HCT116 (cell line): Measurements from ENCODE around the gene PRR12. TPM values are rescaled to one million over a fixed set of nuclear protein-coding genes. Genes with fewer than 3 reads are reported as not detected.
A peak's percentile ranks its signal among the peaks of the same experiment; 100 is the strongest.

Experiments
- ATAC-seq: fragments of 200-7000 bp; cut with Tn5 transposase; 2 replicates; pipeline ENCODE4 v1.9.1; 2020; ENCODE audit warnings: mild to moderate bottlenecking, moderate library complexity
- BruUV-seq: library from RNA; stranded (reverse); fragments of 400-500 nt; replicated peaks from 2 replicates; lab custom pipeline; 2021; lab: Mats Ljungman, UMichigan
- CTCF ChIA-PET: fragments of 300-600 bp; sonication (Branson Sonifier 250); formaldehyde crosslinking; loops from one replicate; lab custom pipeline; 2021; ENCODE audit warnings: antibody characterized with exemption; lab: Charles Lee
- POLR2A ChIA-PET: fragments of 300-600, 350-600 bp; sonication (Branson Sonifier 250); formaldehyde crosslinking; loops from one replicate; lab custom pipeline; 2021; ENCODE audit warnings: antibody characterized with exemption; lab: Charles Lee
- RAD21 ChIA-PET, 2 experiments: fragments of 300-600 bp; sonication (Branson Sonifier 250); formaldehyde crosslinking; loops; one replicate each; lab custom pipeline; 2023; ENCODE audit warnings: low total read pairs in 2 of 2; ENCODE audit not compliant: uncharacterized antibody in 2 of 2, unreplicated experiment in 2 of 2, low non-redundant PET in 1 of 2; lab: Charles Lee
- DNase-seq: peaks from one replicate; pipeline ENCODE4 v3.0.0-alpha.2; 2010; ENCODE audit warnings: low read depth, low spot score
- H2AFZ ChIP-seq: fragments of 200-600 bp; shearing (Covaris generic), sonication (generic); 2 replicates; pipeline ENCODE4 v1.6.1; 2017; ENCODE audit warnings: low read depth, mixed run types, mixed read lengths, antibody characterized with exemption, low read length; ENCODE audit not compliant: poor library complexity, severe bottlenecking
- H3K27ac ChIP-seq: 2 replicates; pipeline ENCODE4 v1.5.1; 2012; ENCODE audit warnings: low read depth, low read length
- H3K27me3 ChIP-seq: fragments of 200-600 bp; sonication (generic); 2 replicates; pipeline ENCODE4 v1.6.1; 2016; ENCODE audit warnings: mixed run types, low read length, mixed read lengths; ENCODE audit not compliant: insufficient read depth
- H3K36me3 ChIP-seq, 2 experiments: fragments of 200-500 bp in 1 of 2; fragments of 200-600 bp in 1 of 2; sonication (Bioruptor generic) in 1 of 2; sonication (generic) in 1 of 2; 2 replicates each; pipeline versions ENCODE4 v1.5.1 to v1.6.1; 2014 to 2016; ENCODE audit warnings: low read length in 2 of 2, inconsistent platforms in 1 of 2, mixed read lengths in 1 of 2, mixed run types in 1 of 2; ENCODE audit not compliant: insufficient read depth in 2 of 2, control insufficient read depth in 1 of 2
- H3K4me1 ChIP-seq, 2 experiments: fragments of 200-600 bp in 1 of 2; sonication (generic) in 1 of 2; 2 replicates each; pipeline versions ENCODE4 v1.5.1 to v1.6.1; 2012 to 2017; ENCODE audit warnings: low read length in 2 of 2, inconsistent platforms in 1 of 2, mild to moderate bottlenecking in 1 of 2, mixed read lengths in 1 of 2, mixed run types in 1 of 2, moderate library complexity in 1 of 2; ENCODE audit not compliant: insufficient read depth in 2 of 2, control insufficient read depth in 1 of 2
- H3K4me2 ChIP-seq: fragments of 200-600 bp; sonication (generic); 2 replicates; pipeline ENCODE4 v1.6.1; 2017; ENCODE audit warnings: mixed run types, low read length, mixed read lengths
- H3K4me3 ChIP-seq, 2 experiments: fragments of 200-600 bp in 1 of 2; sonication (generic) in 1 of 2; replicated peaks in 1 of 2; 2 replicates each; pipeline ENCODE4 v1.5.1; 2011 to 2016; ENCODE audit warnings: low read length in 2 of 2, control low read depth in 1 of 2, low read depth in 1 of 2, mild to moderate bottlenecking in 1 of 2, mixed read lengths in 1 of 2, mixed run types in 1 of 2
- H3K79me2 ChIP-seq: fragments of 200-600 bp; sonication (generic); 2 replicates; pipeline ENCODE4 v1.6.1; 2017; ENCODE audit warnings: mild to moderate bottlenecking, mixed run types, low read length, moderate library complexity, mixed read lengths; ENCODE audit not compliant: insufficient read depth
- H3K9ac ChIP-seq: fragments of 200-600 bp; sonication (generic); 2 replicates; pipeline ENCODE4 v1.6.1; 2016; ENCODE audit warnings: low read length, mixed read lengths
- H3K9me2 ChIP-seq: fragments of 200-600 bp; sonication (generic), shearing (Covaris generic); 2 replicates; pipeline ENCODE4 v1.6.1; 2017; ENCODE audit warnings: mixed run types, mild to moderate bottlenecking, moderate library complexity; ENCODE audit not compliant: insufficient read depth
- H3K9me3 ChIP-seq, 2 experiments: fragments of 200-500 bp in 1 of 2; fragments of 200-600 bp in 1 of 2; sonication (Bioruptor generic) in 1 of 2; sonication (generic) in 1 of 2; 2 replicates each; pipeline ENCODE4 v1.6.1; 2014 to 2017; ENCODE audit warnings: low read length in 2 of 2, mixed read lengths in 2 of 2, inconsistent platforms in 1 of 2, low read depth in 1 of 2, mild to moderate bottlenecking in 1 of 2, mixed run types in 1 of 2, moderate library complexity in 1 of 2; ENCODE audit not compliant: control insufficient read depth in 1 of 2, insufficient read depth in 1 of 2
- H4K20me1 ChIP-seq: fragments of 200-600 bp; sonication (generic), shearing (Covaris generic); 2 replicates; pipeline ENCODE4 v1.6.1; 2017; ENCODE audit warnings: mixed run types, mild to moderate bottlenecking, moderate library complexity; ENCODE audit not compliant: insufficient read depth
- CBX3 ChIP-seq: IDR thresholded peaks from 2 replicates; pipeline ENCODE4 v1.6.1; 2012; ENCODE audit warnings: low read depth
- CEBPB ChIP-seq: IDR thresholded peaks from 2 replicates; pipeline ENCODE4 v1.6.1; 2012; ENCODE audit warnings: low read depth
- EGR1 ChIP-seq: IDR thresholded peaks from 2 replicates; pipeline ENCODE4 v1.6.1; 2012; ENCODE audit warnings: low read depth
- ELF1 ChIP-seq: IDR thresholded peaks from 2 replicates; pipeline ENCODE4 v1.6.1; 2012; ENCODE audit warnings: low read depth, borderline replicate concordance
- EZH2phosphoT487 ChIP-seq: fragments of 200-600 bp; IDR thresholded peaks from 2 replicates; pipeline ENCODE4 v1.6.1; 2018; ENCODE audit warnings: antibody characterized with exemption, borderline replicate concordance
- FOSL1 ChIP-seq: IDR thresholded peaks from 2 replicates; pipeline ENCODE4 v1.6.1; 2012; ENCODE audit warnings: low read depth
- JUND ChIP-seq: IDR thresholded peaks from 2 replicates; pipeline ENCODE4 v1.6.1; 2012
- POLR2A ChIP-seq: IDR thresholded peaks from 2 replicates; pipeline ENCODE4 v1.7.0; 2011; ENCODE audit warnings: borderline replicate concordance; ENCODE audit not compliant: insufficient read depth, insufficient read length; ENCODE audit errors: extremely low read depth
- POLR2AphosphoS5 ChIP-seq: IDR thresholded peaks from 2 replicates; pipeline ENCODE4 v1.6.1; 2011; ENCODE audit warnings: mild to moderate bottlenecking, low read depth, low read length, moderate library complexity
- RAD21 ChIP-seq: IDR thresholded peaks from 2 replicates; pipeline ENCODE4 v1.6.1; 2012; ENCODE audit warnings: low read depth, mild to moderate bottlenecking
- REST ChIP-seq: IDR thresholded peaks from 2 replicates; pipeline ENCODE4 v1.6.1; 2012; ENCODE audit warnings: low read depth
- SIN3A ChIP-seq: IDR thresholded peaks from 2 replicates; pipeline ENCODE4 v1.6.1; 2012; ENCODE audit warnings: low read depth
- SP1 ChIP-seq: IDR thresholded peaks from 2 replicates; pipeline ENCODE4 v1.6.1; 2012; ENCODE audit warnings: low read depth
- SRF ChIP-seq: IDR thresholded peaks from 2 replicates; pipeline ENCODE4 v1.6.1; 2012; ENCODE audit warnings: low read depth
- TCF7L2 ChIP-seq: IDR thresholded peaks from 2 replicates; pipeline ENCODE4 v1.7.0; 2011; ENCODE audit warnings: borderline replicate concordance, inconsistent platforms; ENCODE audit not compliant: insufficient read depth, insufficient read length; ENCODE audit errors: extremely low read depth
- YY1 ChIP-seq: IDR thresholded peaks from 2 replicates; pipeline ENCODE4 v1.6.1; 2011; ENCODE audit warnings: low read length, low read depth, moderate library complexity, mild to moderate bottlenecking; ENCODE audit not compliant: insufficient replicate concordance; ENCODE audit errors: extremely low read depth
- ZBTB33 ChIP-seq: IDR thresholded peaks from 2 replicates; pipeline ENCODE4 v1.6.1; 2011; ENCODE audit warnings: mild to moderate bottlenecking, low read length, moderate library complexity; ENCODE audit not compliant: insufficient replicate concordance; ENCODE audit errors: extremely low read depth
- ZFX ChIP-seq: fragments of 450-650 bp; IDR thresholded peaks from 2 replicates; pipeline ENCODE4 v1.6.1; 2017
- ZNF274 ChIP-seq: fragments of 200-500 bp; sonication (Bioruptor generic); IDR thresholded peaks from 2 replicates; pipeline ENCODE4 v1.6.1; 2014; ENCODE audit warnings: mild to moderate bottlenecking, low read depth, low read length, inconsistent platforms
- intact Hi-C: fragments of 100-400 bp; cut with micrococcal nuclease; formaldehyde crosslinking; loops from 2 replicates; pipeline ENCODE4 v1.10.0; 2022
- total RNA-seq: library from RNA; stranded (reverse); gene quantifications from one replicate; pipeline ENCODE4 v1.2.1, GENCODE V29; 2021; ENCODE audit not compliant: unreplicated experiment
- TF ChIP-seq, protein P1 (sequence below): IDR thresholded peaks from 2 replicates; pipeline ENCODE4 v1.6.1; 2012
- TF ChIP-seq, protein P2 (sequence below): IDR thresholded peaks from 2 replicates; pipeline ENCODE4 v1.6.1; 2012

PRR12 gene
- total RNA-seq, 1 experiment from 2014 or later = 26.9 TPM

DNA sequence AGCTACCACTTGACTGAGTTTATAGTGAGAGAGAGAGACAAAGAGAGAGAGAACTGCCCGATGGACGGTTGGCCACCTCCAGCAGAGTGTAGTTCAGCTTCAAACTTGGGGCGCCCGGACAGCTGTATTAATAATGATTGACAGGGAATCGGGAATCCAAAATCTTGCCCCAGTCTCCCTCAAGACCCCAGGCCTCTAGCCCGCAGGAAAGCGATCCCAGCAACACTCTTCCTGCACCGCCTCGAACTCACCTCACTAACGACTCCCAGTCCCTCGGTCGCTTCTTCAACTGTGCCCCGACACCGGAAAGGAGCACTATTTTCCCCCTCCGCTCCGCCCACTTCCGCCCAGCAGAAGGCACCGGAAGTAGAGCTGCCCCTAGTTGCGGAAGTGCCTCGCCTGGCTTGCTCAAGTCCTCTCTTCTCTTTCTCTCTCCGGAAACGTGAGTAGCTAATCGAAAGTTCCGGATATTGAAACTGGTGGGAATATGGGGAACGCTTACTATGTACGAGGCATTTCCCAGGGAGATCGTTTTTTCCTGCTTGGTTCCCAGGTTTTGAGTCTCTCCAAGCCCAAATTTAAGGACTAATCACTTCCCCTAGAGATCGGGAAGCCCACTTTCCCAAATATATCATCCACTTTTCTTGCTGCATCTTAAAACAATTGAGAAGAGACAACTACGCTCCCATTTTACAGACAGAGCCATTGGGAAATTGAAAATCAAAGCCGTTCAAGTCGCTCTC, 10.5 kb upstream of the PRR12 start, which contains the start of gene NOSIP:
Gene NOSIP (minus strand): TSS at position 293 of the 743 bp plus-strand sequence. CDS start 19,865 bp downstream, outside the sequence.
- ATAC-seq = peak; percentile 85
- H3K36me3 ChIP-seq = peaks cover 2 to 4% of the 10 kb centered on the region in 2 experiments; a peak in 1 of 4 replicates
- CTCF ChIA-PET = interaction anchor here (1.0 to 4.0 kb wide), 4 partner anchors 10 to 101 kb away, joined by 3 to 22 read pairs (median 3); no protein-coding TSS in a partner anchor
- peak within 1 kb of the TSS; percentile 77 for H2AFZ ChIP-seq
- H3K79me2 ChIP-seq = peaks cover 47% of the 10 kb centered on the region
- H3K27me3 ChIP-seq = no peaks in the 10 kb centered on the region
- BruUV-seq = no TSS peak
- intact Hi-C loops = loop anchor here (2.0 kb wide), 1 partner anchor 60 kb away; the partner anchor contains the start of gene RRAS
- H3K9ac ChIP-seq = peak within 1 kb of the TSS; percentile 91
- peak within 1 kb of the TSS; percentile 97 for H3K4me2 ChIP-seq
- H3K4me1 ChIP-seq = peaks cover 18 to 50% of the 10 kb centered on the region in 2 experiments
- H3K9me2 ChIP-seq = no peaks in the 10 kb centered on the region
- POLR2A ChIA-PET = interaction anchor here (0.7 to 3.3 kb wide), 9 partner anchors 9 to 96 kb away, joined by 3 to 24 read pairs (median 7); partner anchors contain the start of genes PRMT1, PRR12, RPS11 and RRAS
- H3K27ac ChIP-seq = peak within 1 kb of the TSS; percentile 56
- H3K9me3 ChIP-seq = no peaks in the 10 kb centered on the region
- H4K20me1 ChIP-seq = no peaks in the 10 kb centered on the region
- DNase-seq = peak; percentile 95
- peak within 1 kb of the TSS; percentile 86 to 99 for H3K4me3 ChIP-seq
- RAD21 ChIA-PET = interaction anchor here in 1 of 2 experiments (1.0 to 1.1 kb wide), 2 partner anchors 10 to 13 kb away, joined by 3 to 4 read pairs; partner anchors contain the start of gene PRR12
- TF ChIP-seq CEBPB = no peak
- peak; percentile 100 for TF ChIP-seq POLR2AphosphoS5
- TF ChIP-seq REST = no peak
- TF ChIP-seq JUND = no peak
- peak; percentile 97 for TF ChIP-seq CBX3
- peak; percentile 40 for TF ChIP-seq TCF7L2
- TF ChIP-seq, protein P1, sequence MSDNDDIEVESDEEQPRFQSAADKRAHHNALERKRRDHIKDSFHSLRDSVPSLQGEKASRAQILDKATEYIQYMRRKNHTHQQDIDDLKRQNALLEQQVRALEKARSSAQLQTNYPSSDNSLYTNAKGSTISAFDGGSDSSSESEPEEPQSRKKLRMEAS = peak; percentile 88
- peak; percentile 94 for TF ChIP-seq SRF
- TF ChIP-seq POLR2A = peak; percentile 97
- TF ChIP-seq YY1 = peak; percentile 86
- TF ChIP-seq, protein P2, sequence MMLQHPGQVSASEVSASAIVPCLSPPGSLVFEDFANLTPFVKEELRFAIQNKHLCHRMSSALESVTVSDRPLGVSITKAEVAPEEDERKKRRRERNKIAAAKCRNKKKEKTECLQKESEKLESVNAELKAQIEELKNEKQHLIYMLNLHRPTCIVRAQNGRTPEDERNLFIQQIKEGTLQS = no peak
- no peak for TF ChIP-seq ZFX
- TF ChIP-seq ZNF274 = no peak
- TF ChIP-seq EGR1 = peak; percentile 83
- peak; percentile 34 for TF ChIP-seq ZBTB33
- no peak for TF ChIP-seq FOSL1
- no peak for TF ChIP-seq EZH2phosphoT487
- no peak for TF ChIP-seq RAD21
- TF ChIP-seq ELF1 = no peak; the same call in 1 of the 2 replicates
- TF ChIP-seq SIN3A = peak; percentile 94
- TF ChIP-seq SP1 = peak; percentile 96
